GM12891 (cell line): ENCODE measurements around the gene DLD.

Experiments used
- POLR2A ChIP-seq: IDR thresholded peaks from 2 replicates; pipeline ENCODE4 v1.6.1; 2011; ENCODE audit warnings: low read depth, low read length, control low read depth
- POLR2AphosphoS5 ChIP-seq: IDR thresholded peaks from 2 replicates; pipeline ENCODE4 v1.6.1; 2011; ENCODE audit warnings: low read depth, low read length, control low read depth
- TAF1 ChIP-seq: IDR thresholded peaks from 2 replicates; pipeline ENCODE4 v1.6.1; 2011; ENCODE audit warnings: low read depth, low read length, control low read depth

- TF ChIP-seq POLR2A (no peak), POLR2AphosphoS5 (no peak), TAF1 (no peak)
These were observed 21.0 kb downstream of the DLD start for GRCh38 chr7:107911981-107912380.
